Measurements from ENCODE around the gene DECR2.
A peak's percentile ranks its signal among the peaks of the same experiment; 100 is the strongest.

DNA sequence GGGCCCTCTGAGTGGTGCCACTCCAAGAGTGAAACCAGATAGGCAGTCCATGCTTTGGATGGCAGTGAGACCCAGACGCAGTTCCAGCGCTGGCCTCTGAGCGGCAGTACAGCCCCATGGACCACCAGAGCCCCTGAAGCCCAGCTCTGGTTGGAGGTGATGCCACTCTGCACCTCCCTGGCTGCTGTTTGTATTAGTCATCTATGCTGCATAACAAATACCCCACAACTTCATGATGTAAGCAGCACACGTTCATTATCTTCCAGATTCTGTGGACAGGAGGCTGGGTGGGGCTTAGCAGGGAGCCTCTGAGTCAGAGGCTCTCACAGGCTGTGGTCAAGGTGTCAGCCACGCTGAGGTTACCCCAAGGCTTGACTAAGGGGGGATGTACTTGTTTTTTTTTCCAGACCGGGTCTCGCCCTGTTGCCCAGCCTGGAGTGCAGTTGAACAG, 9.8 kb upstream of the DECR2 start:
- TF ChIP-seq, protein P1, sequence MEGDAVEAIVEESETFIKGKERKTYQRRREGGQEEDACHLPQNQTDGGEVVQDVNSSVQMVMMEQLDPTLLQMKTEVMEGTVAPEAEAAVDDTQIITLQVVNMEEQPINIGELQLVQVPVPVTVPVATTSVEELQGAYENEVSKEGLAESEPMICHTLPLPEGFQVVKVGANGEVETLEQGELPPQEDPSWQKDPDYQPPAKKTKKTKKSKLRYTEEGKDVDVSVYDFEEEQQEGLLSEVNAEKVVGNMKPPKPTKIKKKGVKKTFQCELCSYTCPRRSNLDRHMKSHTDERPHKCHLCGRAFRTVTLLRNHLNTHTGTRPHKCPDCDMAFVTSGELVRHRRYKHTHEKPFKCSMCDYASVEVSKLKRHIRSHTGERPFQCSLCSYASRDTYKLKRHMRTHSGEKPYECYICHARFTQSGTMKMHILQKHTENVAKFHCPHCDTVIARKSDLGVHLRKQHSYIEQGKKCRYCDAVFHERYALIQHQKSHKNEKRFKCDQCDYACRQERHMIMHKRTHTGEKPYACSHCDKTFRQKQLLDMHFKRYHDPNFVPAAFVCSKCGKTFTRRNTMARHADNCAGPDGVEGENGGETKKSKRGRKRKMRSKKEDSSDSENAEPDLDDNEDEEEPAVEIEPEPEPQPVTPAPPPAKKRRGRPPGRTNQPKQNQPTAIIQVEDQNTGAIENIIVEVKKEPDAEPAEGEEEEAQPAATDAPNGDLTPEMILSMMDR (IDR thresholded peaks at IDR 0.05; ENCODE audit: insufficient read depth, low read length, poor library complexity, severe bottlenecking) = peak; percentile 65
- no peak for TF ChIP-seq EZH2phosphoT487 (conservative IDR thresholded peaks at IDR 0.05; ENCODE audit: low read length)

Measured in SU-DHL-6 (cell line).